ENCODE data around the gene CAMK4.

DNA sequence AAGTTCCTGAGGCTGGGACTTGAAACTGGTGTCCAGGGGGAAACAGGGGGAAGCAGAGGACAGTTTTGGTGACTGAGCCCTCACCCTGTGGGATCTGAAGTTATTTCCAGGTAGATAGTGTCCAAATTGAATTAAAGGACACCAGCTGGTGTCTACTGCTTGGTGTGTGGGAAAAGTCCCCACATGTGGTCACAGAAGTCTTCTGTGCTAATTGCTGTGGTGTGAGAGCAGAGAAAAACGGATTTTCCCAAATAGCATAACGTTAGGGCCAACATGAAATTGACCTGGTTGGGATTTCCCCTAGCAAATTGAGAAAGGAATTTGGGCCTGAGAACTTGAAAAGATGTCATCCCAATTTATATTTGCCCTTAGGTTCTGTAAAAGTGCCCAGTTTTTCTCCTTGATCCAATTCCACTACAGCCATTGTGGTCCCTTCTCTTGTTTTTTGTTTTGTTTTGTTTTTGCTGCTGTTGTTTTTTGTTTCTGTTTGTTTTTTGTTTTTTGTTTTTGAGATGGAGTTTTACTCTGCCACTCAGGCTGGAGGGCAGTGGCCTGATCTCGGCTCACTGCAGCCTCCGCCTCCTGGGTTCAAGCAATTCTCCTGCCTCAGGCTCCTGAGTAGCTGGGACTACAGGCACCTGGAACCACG, 293.8 kb downstream of the CAMK4 start:
- no peak for TF ChIP-seq EZH2 (IDR thresholded peaks at IDR 0.05; ENCODE audit: low read depth)
- no peak for TF ChIP-seq CTCF (conservative IDR thresholded peaks at IDR 0.05)

Measured in PC-9 (cell line).